Suprapubic skin (tissue), 4 donors: Measurements from ENCODE around the gene TBC1D4. TPM values are rescaled to one million over a fixed set of nuclear protein-coding genes. Genes with fewer than 3 reads are reported as not detected.
"Not testable (repeated sequence)": the region's sequence is repeated elsewhere in the genome, so short reads cannot be mapped to it uniquely, and the experiment has no call there.

Source experiments
- DNase-seq, 2 donors: peaks; one replicate each; pipeline ENCODE4 v3.0.0-alpha.2; 2019; ENCODE audit warnings: low spot score in 2 of 2
- H3K27ac ChIP-seq: fragments of 200-600 bp; sonication (generic); one replicate; pipeline ENCODE4 v1.5.1; 2019
- H3K27me3 ChIP-seq: fragments of 200-600 bp; sonication (generic); one replicate; pipeline ENCODE4 v1.5.1; 2019
- H3K36me3 ChIP-seq: fragments of 200-600 bp; sonication (generic); one replicate; pipeline ENCODE4 v1.5.1; 2019
- H3K4me1 ChIP-seq: fragments of 200-600 bp; sonication (generic); one replicate; pipeline ENCODE4 v1.5.1; 2019
- H3K4me3 ChIP-seq: fragments of 200-600 bp; sonication (generic); one replicate; pipeline ENCODE4 v1.5.1; 2019; ENCODE audit warnings: mild to moderate bottlenecking
- H3K9me3 ChIP-seq: fragments of 200-600 bp; sonication (generic); one replicate; pipeline ENCODE4 v1.5.1; 2019
- EP300 ChIP-seq: sonication (generic); formaldehyde crosslinking; IDR thresholded peaks from one replicate; pipeline ENCODE4 v1.6.1; 2017; ENCODE audit warnings: antibody characterized with exemption
- POLR2A ChIP-seq, 2 donors: fragments of 450-650 bp; IDR thresholded peaks; one replicate each; pipeline ENCODE4 v1.6.1; 2017; ENCODE audit warnings: antibody characterized with exemption in 2 of 2, mild to moderate bottlenecking in 2 of 2, moderate library complexity in 2 of 2
- POLR2AphosphoS5 ChIP-seq, 3 donors: sonication (generic); formaldehyde crosslinking; IDR thresholded peaks; one replicate each; pipeline ENCODE4 v1.6.1; 2017; ENCODE audit warnings: antibody characterized with exemption in 3 of 3
- WGBS: methylation state at CpG from one replicate; pipeline ENCODE4 v1.1.5; 2018; 5-methylcytosine and 5-hydroxymethylcytosine counted together
- total RNA-seq, 4 donors: library from RNA; depleted of rRNA; stranded (reverse); fragments of >200 nt; gene quantifications; one replicate each; pipeline ENCODE4 v1.1.0, GENCODE V29; 2016
- TF ChIP-seq, protein P1 (sequence below), 2 donors: fragments of 200-600 bp in 1 of 2; fragments of 450-650 bp in 1 of 2; sonication (generic) in 1 of 2; IDR thresholded peaks; one replicate each; pipeline ENCODE4 v1.5.1; 2016 to 2019; ENCODE audit warnings: antibody characterized with exemption in 2 of 2, mild to moderate bottlenecking in 1 of 2, moderate library complexity in 1 of 2

The TBC1D4 gene
- total RNA-seq, 4 donors from 2014 or later = 54.3 to 110 (median 72.7) TPM

DNA sequence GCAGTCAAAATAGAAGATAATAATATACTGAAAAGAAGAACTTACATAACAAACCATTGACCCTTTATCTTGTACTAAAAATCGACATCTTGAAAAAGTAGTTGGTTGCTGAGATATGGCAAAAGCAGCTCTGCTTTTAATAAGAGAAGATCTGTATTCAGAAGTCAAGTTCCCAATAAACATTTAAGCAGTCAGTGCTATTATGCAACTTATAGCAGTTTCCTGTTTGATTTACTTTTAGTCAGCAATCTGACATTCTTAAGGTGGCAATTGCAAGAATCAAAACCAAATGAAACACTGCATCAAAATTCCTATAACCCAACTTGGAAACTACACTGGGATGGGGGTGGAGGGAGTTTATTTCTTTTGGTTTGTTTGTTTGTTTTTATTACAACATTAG is 165.5 kb downstream of the TBC1D4 start:
- no peak for DNase-seq
- H3K4me3 ChIP-seq = no peak overlapping the region
- WGBS = 63% methylated on average over 1 of the region's 1 CpG
- TF ChIP-seq POLR2AphosphoS5 (IDR thresholded peaks at IDR 0.05) (no peak), EP300 (no peak), POLR2A (IDR thresholded peaks at IDR 0.05) (no peak)
- TF ChIP-seq, protein P1, sequence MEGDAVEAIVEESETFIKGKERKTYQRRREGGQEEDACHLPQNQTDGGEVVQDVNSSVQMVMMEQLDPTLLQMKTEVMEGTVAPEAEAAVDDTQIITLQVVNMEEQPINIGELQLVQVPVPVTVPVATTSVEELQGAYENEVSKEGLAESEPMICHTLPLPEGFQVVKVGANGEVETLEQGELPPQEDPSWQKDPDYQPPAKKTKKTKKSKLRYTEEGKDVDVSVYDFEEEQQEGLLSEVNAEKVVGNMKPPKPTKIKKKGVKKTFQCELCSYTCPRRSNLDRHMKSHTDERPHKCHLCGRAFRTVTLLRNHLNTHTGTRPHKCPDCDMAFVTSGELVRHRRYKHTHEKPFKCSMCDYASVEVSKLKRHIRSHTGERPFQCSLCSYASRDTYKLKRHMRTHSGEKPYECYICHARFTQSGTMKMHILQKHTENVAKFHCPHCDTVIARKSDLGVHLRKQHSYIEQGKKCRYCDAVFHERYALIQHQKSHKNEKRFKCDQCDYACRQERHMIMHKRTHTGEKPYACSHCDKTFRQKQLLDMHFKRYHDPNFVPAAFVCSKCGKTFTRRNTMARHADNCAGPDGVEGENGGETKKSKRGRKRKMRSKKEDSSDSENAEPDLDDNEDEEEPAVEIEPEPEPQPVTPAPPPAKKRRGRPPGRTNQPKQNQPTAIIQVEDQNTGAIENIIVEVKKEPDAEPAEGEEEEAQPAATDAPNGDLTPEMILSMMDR (IDR thresholded peaks at IDR 0.05) = no peak
- H3K9me3 ChIP-seq = no peaks in the 10 kb centered on the region
- H3K27me3 ChIP-seq = no peaks in the 10 kb centered on the region
- peaks cover 2% of the 10 kb centered on the region for H3K4me1 ChIP-seq
- H3K36me3 ChIP-seq = peaks cover 14% of the 10 kb centered on the region
- no peak overlapping the region for H3K27ac ChIP-seq

DNA sequence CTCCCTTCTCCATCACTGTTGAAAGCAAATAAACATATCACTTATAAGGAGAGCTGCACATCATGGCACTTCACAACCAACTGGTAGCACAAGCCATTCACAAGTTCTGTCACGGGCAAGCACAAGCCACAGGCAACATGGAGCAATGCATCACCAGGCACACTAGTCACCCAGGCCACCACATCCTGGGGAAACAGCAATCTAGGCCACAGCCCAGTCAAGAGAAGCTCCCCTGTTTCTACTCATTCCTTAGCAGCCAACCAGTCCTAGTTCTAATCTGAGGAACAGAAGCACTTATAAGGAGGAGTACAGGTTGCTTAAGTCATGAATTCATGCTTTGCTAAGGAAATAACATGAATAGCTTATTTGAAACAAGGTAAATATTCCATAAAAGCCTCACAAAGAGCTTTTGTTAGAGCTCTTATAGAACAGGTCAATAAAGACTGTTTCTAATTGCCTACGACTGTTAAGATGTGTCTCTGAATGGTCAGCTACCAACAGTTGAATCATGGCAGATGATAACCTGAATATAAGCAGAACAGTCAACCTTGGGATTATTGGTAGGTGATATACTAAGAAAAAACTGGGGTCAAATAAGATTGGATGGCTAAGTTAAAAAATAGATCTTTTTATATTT is 169.0 kb downstream of the TBC1D4 start:
- no peaks in the 10 kb centered on the region for H3K27me3 ChIP-seq
- TF ChIP-seq EP300 (no peak), POLR2A (IDR thresholded peaks at IDR 0.05) (no peak), POLR2AphosphoS5 (IDR thresholded peaks at IDR 0.05) (no peak)
- TF ChIP-seq, protein P1 (IDR thresholded peaks at IDR 0.05) = no peak
- no peak overlapping the region for H3K4me3 ChIP-seq
- no peak for DNase-seq
- H3K9me3 ChIP-seq = no peaks in the 10 kb centered on the region
- H3K4me1 ChIP-seq = peaks cover 2% of the 10 kb centered on the region
- WGBS = 99% methylated on average over 2 of the region's 2 CpGs
- peaks cover 22% of the 10 kb centered on the region for H3K36me3 ChIP-seq
- no peak overlapping the region for H3K27ac ChIP-seq

DNA sequence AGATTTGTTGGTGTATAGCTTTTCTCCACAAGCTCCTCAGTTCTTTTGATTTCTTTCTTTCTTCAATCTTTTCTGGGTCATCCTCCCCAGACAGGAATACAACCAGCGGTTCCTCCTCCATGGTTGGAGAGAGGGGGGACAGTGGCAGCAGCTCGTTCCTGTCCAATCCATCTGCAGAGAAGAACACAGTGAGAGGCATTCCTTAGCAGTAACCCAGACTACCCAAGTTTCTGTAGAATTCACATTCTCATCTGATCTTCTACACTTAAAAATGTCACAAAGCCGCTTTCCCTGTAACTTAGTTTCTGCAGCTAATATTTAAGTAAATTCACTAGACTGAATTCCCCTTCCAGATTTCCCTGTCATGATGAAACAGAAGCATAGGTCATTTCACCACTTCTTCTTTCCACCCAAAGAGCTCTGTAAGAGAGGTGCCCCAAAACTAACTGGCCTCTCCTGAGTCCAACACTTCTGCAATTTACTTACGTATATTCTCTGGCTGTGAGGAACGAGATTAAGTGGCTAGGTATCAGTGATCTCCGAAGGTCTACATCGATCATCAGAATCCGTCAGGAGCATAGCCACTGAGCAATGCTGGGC is 171.9 kb downstream of the TBC1D4 start:
- WGBS = 93% methylated on average over 8 of the region's 8 CpGs
- TF ChIP-seq POLR2A (IDR thresholded peaks at IDR 0.05) = no peak
- no peak for TF ChIP-seq POLR2AphosphoS5 (IDR thresholded peaks at IDR 0.05)
- no peaks in the 10 kb centered on the region for H3K27me3 ChIP-seq

DNA sequence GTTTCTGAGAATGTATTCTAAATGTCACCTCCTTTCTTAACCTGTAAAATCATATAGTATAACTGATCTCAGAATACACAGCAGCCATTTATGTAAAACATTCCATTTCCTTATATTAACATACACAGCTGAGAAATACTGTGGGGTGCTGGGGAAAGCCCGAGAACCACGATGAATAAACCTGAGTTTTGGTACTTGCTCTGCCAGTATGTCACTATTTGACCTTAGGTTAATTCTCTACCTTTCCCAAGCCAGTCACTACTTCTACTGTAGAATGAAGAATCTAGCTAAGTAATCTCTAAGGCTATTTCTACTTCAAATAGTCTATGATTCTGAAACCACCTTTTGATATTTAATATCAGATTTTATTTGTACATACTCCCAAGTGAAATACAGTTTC is 173.7 kb downstream of the TBC1D4 start:
- 82% methylated on average over 2 of the region's 2 CpGs for WGBS
- H3K36me3 ChIP-seq = peaks cover 34% of the 10 kb centered on the region
- H3K4me1 ChIP-seq = no peaks in the 10 kb centered on the region
- no peak for DNase-seq
- TF ChIP-seq POLR2AphosphoS5 (IDR thresholded peaks at IDR 0.05) = no peak
- TF ChIP-seq, protein P1 (IDR thresholded peaks at IDR 0.05) = no peak
- no peak for TF ChIP-seq EP300
- TF ChIP-seq POLR2A (IDR thresholded peaks at IDR 0.05) = no peak
- H3K27me3 ChIP-seq = no peaks in the 10 kb centered on the region
- no peaks in the 10 kb centered on the region for H3K9me3 ChIP-seq
- no peak overlapping the region for H3K27ac ChIP-seq
- no peak overlapping the region for H3K4me3 ChIP-seq

More for the DNA sequence above, 171.9 kb downstream of the TBC1D4 start:
- H3K36me3 ChIP-seq = peaks cover 22% of the 10 kb centered on the region
- no peak overlapping the region for H3K4me3 ChIP-seq
- H3K9me3 ChIP-seq = no peaks in the 10 kb centered on the region
- no peak overlapping the region for H3K27ac ChIP-seq
- no peak for DNase-seq
- H3K4me1 ChIP-seq = no peaks in the 10 kb centered on the region

DNA sequence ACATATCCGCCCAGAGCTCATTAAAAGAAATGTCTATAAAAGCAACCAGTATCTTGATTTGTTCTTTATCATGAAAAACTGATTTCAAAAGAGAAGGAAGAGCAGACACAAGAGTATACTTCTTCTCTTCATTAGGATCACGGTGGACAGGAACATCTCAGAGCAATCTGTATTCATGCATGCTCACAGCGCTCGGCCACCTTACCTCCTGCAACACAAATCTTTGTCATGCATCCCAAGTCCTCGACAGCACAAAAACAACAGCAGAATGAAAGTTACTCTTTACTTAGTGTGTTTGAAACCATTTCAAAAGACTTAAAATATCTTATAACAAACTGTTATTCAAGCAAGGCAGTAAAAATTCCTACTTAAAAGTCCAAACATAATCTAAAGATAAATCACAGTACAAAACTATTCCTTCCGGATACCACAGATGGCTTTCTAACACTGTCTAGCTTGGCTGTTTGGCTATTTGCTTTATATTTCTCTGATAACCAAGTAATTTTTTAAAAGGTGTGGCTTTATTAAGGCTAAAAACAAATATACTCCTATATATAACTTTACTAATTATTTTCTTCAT is 174.5 kb downstream of the TBC1D4 start:
- H3K36me3 ChIP-seq = peaks cover 30% of the 10 kb centered on the region

DNA sequence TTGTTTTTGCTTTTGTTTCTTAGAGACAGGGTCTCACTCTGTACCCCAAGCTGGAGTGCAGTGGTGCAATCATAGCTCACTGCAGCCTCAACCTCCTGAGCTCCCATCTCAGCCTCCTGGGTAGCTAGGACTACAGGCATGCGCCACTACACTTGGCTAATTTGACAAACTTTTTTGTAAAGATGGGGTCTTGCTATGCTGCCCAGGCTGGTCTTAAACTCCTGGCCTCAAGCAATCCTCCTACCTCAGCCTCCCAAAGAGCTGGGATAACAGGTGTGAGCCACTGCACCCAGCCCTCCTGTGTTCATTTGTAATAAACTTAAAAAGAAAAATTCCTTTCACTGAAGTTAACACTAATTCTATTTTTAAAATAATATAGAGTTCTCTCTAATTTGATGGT is 175.0 kb downstream of the TBC1D4 start:
- not testable (repeated sequence) for H3K27me3 ChIP-seq, H3K4me1 ChIP-seq, H3K4me3 ChIP-seq, DNase-seq, H3K27ac ChIP-seq, H3K9me3 ChIP-seq
- peaks cover 27% of the 10 kb centered on the region for H3K36me3 ChIP-seq
- WGBS = 91% methylated on average over 1 of the region's 1 CpG

More for the DNA sequence above, 174.5 kb downstream of the TBC1D4 start:
- Histone ChIP-seq H3K27ac (no peak overlapping the region), H3K4me1 (no peaks in the 10 kb centered on the region), H3K9me3 (no peaks in the 10 kb centered on the region), H3K4me3 (no peak overlapping the region), H3K27me3 (no peaks in the 10 kb centered on the region)
- TF ChIP-seq POLR2A (IDR thresholded peaks at IDR 0.05) = no peak
- TF ChIP-seq EP300 = no peak
- no peak for TF ChIP-seq POLR2AphosphoS5 (IDR thresholded peaks at IDR 0.05)
- 82% methylated on average over 6 of the region's 6 CpGs for WGBS
- DNase-seq = no peak
